ENCODE data around the gene POU6F2.

DNA sequence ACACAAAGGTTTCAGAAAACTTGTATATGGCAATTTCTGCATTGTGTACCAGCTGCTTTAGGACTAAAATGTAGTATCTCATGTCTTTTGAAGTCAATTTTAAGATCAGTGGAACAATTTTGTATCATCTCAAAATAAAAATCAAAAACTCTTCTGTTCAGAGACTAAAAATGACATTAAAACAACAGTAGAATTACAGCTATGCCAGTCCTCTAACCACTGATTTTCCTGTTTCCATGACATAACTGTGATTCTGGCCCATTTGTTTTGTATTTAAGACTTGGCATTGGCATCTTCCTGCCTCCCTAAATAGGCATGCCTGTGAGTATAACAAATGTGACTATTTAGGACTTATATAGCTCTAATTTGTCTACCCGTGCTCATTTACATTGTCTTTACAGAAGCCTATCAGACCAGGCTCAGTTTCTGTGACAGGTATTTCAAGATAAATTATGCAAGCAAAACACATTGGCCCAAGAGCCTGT is 39.7 kb upstream of the POU6F2 start:
- TF ChIP-seq POLR2A (IDR thresholded peaks at IDR 0.05; ENCODE audit: low read depth, low read length) (no peak), RCOR1 (IDR thresholded peaks at IDR 0.05; ENCODE audit: insufficient replicate concordance, low read length) (no peak), BHLHE40 (IDR thresholded peaks at IDR 0.05; ENCODE audit: low read depth, low read length) (no peak)
- TF ChIP-seq, protein P1, sequence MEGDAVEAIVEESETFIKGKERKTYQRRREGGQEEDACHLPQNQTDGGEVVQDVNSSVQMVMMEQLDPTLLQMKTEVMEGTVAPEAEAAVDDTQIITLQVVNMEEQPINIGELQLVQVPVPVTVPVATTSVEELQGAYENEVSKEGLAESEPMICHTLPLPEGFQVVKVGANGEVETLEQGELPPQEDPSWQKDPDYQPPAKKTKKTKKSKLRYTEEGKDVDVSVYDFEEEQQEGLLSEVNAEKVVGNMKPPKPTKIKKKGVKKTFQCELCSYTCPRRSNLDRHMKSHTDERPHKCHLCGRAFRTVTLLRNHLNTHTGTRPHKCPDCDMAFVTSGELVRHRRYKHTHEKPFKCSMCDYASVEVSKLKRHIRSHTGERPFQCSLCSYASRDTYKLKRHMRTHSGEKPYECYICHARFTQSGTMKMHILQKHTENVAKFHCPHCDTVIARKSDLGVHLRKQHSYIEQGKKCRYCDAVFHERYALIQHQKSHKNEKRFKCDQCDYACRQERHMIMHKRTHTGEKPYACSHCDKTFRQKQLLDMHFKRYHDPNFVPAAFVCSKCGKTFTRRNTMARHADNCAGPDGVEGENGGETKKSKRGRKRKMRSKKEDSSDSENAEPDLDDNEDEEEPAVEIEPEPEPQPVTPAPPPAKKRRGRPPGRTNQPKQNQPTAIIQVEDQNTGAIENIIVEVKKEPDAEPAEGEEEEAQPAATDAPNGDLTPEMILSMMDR (conservative IDR thresholded peaks at IDR 0.05; ENCODE audit: low read depth, low read length) = no peak

Measured in IMR-90 (cell line).